Right forelimb (tissue), 1 donor: ENCODE results near the gene MCHR1.
A peak's percentile ranks its signal among the peaks of the same experiment; 100 is the strongest.
"Not testable (repeated sequence)": the region's sequence is repeated elsewhere in the genome, so short reads cannot be mapped to it uniquely, and the experiment has no call there.

Experiments
- DNase-seq: peaks from one replicate; pipeline ENCODE4 v3.0.0-alpha.2; 2018

The MCHR1 gene

DNA sequence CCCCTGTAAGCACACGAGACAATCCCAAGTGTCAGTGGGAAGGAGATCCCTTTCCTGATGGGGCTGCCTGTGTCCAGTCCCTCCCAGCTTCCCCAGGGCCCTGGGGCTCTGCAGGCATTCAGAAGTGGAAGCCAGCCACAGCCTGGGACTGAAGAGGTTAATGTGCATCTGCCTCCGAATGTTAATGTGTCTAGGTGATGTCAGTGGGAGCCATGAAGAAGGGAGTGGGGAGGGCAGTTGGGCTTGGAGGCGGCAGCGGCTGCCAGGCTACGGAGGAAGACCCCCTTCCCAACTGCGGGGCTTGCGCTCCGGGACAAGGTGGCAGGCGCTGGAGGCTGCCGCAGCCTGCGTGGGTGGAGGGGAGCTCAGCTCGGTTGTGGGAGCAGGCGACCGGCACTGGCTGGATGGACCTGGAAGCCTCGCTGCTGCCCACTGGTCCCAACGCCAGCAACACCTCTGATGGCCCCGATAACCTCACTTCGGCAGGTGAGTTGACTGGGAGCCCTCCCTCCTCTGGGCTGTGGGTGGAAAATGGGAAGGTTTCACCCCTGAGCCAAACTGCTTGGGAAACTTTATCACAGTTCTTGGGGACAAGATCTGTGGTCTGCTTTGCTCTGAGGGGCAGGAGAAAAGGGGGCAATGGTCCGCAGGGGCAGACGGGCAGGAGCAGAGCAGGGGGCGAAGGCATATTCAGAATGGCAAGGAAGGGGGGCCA is at the start of gene MCHR1:
Gene MCHR1 (plus strand): TSS at position 236 of the 715 bp plus-strand sequence. CDS start 169 bp downstream, at position 405.
- DNase-seq, result no peak

- no peak for DNase-seq
Observed at GRCh38 chr22:40631925-40632324, 47.4 kb upstream of the MCHR1 start.

DNA sequence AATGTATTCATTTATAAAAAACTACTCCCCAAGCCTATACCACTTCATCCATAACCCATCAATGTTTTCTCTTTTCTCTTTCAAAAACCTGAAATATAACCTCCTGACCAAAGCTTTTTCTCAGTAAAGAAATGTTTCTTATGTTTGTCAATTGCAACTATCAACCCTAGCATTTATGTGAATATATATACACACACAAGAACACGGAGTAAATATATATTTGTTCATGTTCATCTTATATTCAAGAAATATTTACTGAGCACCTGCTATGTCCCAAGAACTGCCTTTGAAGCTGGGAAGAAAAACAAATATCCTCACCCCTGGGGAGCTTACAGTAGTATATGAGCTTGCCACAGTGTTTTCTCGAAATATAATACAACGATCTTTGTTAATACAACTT is 46.2 kb upstream of the MCHR1 start:
- DNase-seq, result no peak

DNA sequence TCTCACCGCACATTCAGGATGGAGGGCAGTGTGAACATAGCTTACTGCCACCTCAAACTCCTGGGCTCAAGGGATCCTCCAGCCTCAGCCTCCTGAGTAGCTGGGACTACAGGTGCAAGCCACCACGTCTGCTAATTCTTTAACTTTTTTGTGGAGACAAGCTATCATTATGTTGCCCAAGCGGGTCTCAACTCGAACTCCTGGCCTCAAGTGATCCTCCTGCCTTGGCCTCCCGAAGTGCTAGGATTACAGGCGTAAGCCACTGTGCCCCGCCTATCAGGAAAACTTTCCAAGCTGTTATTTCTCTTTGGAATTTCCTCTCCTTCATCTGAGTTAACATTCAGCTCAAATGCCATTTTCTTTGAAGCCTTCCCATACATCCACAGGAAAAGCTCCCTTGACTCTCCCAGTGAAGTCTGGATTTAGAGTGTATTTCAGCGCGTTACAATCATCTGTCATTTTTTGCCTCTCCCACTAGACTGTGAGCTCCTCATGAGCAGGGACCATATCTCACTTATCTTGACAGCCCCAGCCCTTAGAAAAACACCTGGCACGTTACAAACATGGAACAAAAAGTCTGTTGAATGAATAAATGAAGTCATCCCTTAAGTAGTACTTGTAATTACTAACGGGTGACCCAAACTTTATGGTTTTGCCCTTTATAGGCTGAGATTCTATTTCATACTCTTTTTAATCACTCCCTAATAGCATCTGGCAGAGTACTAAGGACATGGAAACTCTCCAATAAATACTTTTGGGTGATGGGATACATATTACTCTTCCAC is 45.0 kb upstream of the MCHR1 start:
- DNase-seq, result no peak

- DNase-seq, result peak; percentile 66
Observed at GRCh38 chr22:40635043-40635939, 44.0 kb upstream of the MCHR1 start.

DNA sequence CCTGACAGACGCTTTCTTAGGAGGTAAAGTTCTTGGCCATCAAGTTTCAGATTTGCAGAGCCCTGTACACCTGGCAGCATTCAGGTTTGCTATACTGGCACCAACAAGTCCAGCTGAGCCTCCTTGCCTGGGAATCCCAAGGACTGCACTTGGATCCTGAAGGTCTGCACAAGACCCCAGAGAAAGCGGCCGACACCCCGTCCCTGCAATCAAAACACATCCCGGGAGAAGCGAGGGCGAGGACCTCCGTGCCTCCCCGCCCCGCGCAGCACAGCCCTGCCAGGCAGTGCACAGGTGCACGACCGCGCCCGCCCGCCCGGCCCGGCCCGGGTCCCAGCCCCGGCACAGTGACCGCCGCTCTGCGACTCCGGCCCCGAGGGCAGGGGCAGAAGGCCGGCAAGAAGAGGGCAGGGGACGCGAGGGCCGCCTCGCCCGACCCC is 43.3 kb upstream of the MCHR1 start:
- no peak for DNase-seq

DNA sequence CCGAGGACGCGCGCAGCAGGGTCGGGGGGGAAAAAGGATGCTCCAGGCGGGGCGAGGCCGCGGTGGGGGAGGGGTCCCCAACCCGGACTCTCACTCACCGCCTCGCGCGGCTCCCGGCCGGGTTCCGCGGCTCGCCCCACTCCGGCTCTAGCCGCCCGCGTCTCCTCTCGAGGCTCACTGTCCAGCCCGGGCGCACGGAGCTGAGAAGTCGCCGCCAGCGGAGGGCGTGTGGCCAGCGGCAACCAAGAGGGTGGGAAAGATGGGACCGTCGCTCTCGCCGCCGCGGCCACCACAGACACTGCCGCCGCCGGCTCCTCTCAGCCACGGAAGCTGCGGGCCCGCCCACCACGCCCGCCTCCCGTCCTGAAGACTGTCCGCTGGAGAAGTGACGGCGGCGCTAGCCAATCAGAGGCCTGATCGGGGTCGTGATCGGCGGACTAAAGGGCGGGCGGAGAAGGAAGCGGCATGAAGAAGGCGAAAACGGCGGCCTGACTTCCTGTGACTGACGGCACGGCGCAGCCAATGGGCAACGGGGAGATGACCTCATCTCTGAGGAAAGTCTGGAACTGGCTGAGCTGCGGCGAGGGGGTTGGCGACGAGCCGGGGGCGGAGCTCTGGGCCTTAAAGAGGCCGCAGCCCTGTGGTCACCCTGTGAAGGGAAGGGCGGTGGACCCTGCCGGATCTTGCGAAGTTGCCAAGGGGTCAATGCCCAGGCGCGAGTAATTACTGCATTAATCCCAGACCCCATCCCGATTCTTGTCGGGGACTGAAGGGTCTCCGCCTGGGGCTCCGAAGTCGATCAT is 42.7 kb upstream of the MCHR1 start, which contains the start of gene MRTFA:
Gene MRTFA (minus strand): TSS at position 340 of the 803 bp plus-strand sequence.
- DNase-seq, result peak; percentile 100

DNA sequence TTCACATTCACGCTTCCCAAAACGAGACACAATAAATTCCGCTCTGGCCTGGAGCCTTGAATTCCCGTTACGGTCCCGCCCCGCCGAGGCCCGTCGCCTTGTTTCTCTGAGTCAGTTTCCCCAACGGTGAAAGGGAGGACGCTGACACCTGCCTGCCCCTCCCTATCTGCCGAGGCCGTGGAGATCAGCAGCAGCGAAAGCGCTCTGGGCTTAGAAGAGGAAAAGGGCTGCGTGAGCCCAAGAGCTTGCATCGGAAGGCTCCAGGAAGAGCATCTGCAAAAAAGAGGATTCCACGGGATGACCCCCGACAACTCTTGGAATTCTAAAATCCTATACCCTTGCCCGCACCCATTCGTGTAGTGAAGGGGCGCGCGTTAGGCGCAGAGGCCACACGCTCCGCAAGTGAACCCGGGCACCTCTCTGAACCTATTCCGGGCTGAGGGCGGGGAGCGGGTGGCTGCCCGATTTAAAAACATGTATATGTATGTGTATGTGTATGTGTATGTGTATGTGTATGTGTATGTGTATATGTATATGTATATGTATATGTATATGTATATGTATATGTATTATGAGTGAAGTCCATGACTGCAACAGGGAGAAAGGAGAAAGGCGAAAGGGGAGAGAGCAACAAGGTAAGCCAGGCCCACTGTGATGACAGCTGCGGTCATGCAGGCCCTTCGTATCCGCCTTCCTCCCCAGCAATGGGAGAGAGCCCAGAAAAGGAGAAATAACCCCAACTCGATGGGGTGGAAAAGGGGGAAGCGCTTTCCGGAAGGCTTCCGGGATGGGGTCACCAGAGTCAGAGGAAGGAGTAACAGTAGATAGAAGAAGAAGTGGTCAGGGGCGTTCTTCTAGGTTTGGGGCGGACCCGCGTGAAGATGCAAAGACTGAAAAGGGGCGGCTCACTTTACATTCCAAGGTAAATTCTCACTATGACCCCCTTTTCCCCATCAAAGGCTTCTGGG is 41.8 kb upstream of the MCHR1 start:
- peak; percentile 46 for DNase-seq

DNA sequence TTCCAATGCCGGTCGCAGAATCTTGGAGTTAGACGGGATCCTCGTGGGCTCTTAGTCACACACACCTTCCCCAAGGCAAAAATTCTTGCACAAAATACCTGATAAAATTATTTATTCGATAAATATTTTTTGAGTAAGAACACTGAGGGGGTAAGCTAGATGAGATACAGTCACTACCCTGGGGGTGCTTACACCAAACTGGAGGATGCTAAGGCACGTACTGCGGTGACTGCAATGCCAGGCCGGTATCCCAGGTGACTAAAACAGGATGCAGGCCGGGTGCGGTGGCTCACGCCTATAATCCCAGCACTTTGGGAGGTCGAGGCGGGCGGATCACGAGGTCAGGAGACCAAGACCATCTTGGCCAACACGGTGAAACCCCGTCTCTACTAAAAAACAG is 41.0 kb upstream of the MCHR1 start:
- no peak for DNase-seq

DNA sequence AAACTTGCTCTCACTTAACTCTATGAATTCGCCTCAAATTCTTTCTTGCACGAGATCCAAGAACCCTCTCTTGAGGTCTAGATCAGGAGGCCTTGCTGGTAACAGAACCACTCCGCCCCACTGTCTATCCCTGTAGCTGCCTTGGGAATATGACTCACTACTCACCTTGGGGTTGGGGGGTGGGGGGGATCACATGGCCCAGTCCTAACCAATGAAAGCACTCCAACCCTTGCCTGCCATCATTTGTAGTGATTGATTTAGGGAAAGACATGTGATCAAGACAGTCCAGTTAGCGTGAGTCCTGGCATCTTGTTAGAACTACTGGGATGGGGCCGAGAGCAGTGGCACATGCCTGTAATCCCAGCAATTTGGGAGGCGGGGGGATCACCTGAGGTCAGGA is 38.0 kb upstream of the MCHR1 start:
- DNase-seq, result no peak

GRCh38 chr22:40642316-40642715 is 37.0 kb upstream of the MCHR1 start:
- DNase-seq, result no peak

- DNase-seq, result no peak
Observed at GRCh38 chr22:40645579-40646197, 33.6 kb upstream of the MCHR1 start.

GRCh38 chr22:40648386-40648785 is 30.9 kb upstream of the MCHR1 start:
- DNase-seq, result no peak

GRCh38 chr22:40651057-40651456 is 28.2 kb upstream of the MCHR1 start:
- no peak for DNase-seq

GRCh38 chr22:40651563-40652501 is 27.5 kb upstream of the MCHR1 start:
- peak; percentile 96 for DNase-seq

- DNase-seq, result no peak
Observed at GRCh38 chr22:40653361-40653760, 25.9 kb upstream of the MCHR1 start.

DNA sequence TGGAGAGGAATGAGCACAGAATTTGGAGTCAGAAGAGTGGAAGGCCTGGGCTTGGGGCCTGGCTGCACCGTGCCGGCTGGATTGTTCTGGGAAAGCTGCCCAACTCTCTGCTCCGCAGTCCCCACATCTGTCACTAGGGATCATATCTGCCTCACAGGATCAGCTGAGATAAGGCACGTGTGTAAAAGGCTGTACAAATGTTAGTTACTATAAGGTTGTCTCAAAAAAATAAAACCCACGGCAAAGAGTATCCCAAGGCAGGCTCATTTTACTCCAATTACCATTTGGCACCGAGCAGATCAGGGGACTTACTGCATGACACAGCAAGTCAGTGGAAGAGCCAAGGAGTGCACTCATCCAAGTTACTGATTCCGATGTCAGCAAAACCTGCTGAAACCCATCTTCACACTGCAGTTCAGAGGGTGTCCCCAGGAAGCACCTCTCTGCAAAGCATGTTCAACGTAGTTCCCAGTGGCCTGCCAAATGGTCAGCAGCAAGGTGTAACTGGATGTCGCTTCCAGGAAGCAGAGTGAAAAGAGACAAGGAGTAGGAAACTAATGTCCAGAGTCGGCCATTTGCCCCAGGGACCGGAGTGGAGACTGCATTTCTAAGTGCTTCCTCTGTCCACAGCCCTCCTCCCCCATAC is 24.6 kb upstream of the MCHR1 start:
- DNase-seq, result peak; percentile 76

- DNase-seq, result not testable (repeated sequence)
Observed at GRCh38 chr22:40655941-40656340, 23.3 kb upstream of the MCHR1 start.

DNA sequence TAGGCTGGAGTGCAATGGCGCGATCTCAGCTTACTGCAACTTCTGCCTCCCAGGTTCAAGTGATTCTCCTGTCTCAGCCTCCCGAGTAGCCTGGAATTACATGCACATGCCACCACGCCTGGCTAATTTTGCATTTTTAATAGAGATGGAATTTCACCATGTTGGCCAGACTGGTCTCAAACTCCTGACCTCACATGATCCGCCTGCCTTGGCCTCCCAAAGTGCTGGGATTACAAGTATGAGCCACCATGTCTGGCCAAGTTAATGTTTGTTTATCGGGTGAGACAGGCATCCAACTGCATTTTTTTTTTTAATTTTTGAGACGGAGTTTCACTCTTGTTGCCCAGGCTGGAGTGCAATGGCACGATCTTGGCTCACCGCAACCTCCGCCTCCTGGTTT is 22.6 kb upstream of the MCHR1 start:
- DNase-seq, result not testable (repeated sequence)
